ENCODE results near the gene HAGHL.

Gene HAGHL

GRCh38 chr16:720990-721764 lies 5.7 kb upstream of the HAGHL start, which contains the start of gene ANTKMT:
ANTKMT (plus strand) TSS chr16:721146; CDS start chr16:721275, 129 bp downstream.
- DNase-seq (ENCODE audit: low read depth): peak; percentile 54

DNA sequence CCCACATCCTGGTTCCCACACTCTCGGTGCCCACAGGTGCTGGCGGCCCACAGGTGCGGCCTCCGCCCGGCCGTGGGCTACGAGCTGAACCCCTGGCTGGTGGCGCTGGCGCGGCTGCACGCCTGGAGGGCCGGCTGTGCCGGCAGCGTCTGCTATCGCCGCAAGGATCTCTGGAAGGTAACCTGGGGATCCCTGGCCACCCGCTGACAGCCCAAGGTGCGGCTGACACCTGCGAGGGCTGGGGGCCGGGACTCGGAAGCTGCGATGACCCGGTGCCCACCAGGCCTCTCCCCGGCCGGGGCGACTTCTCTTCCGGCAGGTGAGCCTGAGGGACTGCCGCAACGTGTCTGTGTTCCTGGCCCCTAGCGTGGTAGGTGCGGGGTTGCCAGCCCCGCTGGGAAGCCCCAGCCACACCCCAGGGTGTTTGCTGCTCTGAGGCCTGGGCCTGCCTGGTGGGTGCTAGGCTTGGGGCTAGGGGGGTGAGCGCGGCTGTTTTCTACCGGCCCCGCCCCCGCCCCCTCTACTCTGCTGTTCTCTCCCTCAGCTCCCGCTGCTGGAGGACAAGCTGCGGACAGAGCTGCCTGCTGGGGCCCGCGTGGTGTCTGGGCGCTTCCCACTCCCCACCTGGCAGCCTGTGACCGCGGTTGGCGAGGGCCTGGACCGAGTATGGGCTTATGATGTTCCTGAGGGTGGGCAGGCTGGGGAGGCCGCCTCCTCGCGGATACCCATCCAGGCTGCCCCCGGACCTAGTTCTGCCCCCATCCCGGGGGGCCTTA lies 5.0 kb upstream of the HAGHL start:
- DNase-seq (ENCODE audit: low read depth): no peak

DNA sequence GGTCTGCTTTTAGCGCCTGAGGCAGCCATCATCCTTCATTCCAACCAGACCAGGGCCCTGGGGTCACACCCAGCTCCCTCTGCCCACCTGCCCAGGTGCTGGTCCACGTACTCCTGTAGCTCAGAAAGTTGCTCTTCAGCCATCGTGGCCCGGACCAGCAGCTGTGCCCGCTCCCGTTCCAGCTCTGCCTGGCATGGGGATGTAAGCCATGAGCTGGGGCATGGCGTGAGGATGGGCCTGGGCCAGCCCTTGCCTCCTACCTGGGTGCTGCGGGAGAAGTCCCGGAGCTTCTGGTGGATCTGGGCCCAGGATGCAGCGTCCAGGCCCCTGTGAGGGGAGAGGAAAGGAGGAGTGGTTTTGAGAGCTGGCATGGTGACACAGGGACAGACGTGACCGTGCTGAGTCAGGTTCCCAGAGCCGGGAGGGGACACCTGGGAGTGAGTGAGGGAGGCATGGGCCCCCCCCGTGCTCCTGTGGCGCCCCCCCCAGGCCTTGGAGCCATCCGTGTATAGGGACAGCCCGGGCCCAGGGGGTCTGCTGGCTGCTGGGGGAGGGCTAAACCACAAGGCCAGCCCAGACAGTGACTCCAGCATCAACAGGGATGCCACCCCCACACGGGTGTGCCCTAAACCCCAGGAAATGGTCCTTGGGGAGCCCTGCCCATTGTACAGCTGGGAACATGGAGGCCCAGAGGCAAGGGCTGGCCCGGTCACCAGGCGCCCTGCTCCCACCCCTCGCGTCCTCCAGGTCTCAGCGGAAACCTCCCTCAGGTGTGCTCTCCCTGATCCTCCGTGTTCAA lies 3.9 kb upstream of the HAGHL start:
- no peak for DNase-seq (ENCODE audit: low read depth)

- no peak for DNase-seq (ENCODE audit: low read depth)
Measured at GRCh38 chr16:723695-724094, 3.2 kb upstream of the HAGHL start.

DNA sequence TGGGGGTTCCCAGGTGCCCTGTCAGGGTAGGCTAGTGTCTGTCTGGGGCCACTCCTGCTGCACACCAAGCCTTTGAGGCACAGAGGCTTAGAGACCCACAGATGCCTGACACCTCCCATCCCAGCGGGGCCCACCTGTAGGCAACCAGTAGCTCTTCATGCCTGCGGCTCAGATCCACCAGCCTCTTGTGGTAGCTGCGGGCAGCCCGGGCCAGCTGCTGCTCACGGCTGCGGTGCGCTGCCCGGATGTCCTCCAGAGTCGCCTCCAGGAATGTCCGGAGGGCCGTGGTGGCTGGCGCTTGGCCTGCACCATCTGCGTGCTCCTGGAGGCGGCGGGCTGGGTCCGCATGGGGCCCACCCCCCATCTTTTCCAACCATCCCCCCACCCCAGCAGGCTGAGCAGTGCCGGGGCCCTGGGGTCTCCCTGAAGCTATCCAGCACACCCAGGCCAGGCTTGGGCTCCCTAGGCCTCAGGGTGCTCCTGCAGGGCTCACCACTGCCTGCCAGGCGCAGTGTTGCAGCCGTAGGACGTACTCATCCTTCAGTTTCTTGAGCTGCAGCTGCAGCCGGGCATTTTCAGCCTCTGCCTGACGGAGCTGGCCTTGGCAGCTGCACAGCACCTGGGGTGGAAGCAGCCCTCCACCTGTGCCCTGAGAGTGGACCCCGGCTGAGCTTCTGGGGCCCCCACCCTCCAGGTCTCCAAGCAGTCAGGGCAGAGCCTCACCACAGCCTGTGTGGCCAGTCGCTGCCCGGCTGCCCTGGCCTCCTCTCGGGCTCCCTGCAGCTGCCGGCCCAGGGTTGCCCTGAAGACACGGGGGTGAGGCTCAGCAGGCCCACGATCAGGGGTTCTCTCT lies 2.5 kb upstream of the HAGHL start:
- no peak for DNase-seq (ENCODE audit: low read depth)

DNA sequence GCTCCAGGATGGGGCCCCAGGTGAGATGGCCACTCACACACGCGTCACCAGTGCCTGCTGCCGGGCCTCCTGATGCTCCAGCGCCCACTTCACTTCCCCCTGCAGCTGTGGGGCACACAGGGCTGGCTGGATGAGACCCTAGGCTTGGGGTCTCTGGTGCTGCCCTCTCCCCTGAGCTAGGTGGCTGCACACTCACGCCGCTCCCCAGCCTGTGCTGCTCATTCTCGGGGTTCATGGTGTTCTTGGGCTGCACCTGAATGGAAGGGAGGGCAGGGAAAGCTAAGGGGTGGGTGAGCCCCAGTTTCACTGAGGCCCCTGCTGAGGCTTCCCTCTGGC lies 1.9 kb upstream of the HAGHL start:
- DNase-seq (ENCODE audit: low read depth): no peak

DNA sequence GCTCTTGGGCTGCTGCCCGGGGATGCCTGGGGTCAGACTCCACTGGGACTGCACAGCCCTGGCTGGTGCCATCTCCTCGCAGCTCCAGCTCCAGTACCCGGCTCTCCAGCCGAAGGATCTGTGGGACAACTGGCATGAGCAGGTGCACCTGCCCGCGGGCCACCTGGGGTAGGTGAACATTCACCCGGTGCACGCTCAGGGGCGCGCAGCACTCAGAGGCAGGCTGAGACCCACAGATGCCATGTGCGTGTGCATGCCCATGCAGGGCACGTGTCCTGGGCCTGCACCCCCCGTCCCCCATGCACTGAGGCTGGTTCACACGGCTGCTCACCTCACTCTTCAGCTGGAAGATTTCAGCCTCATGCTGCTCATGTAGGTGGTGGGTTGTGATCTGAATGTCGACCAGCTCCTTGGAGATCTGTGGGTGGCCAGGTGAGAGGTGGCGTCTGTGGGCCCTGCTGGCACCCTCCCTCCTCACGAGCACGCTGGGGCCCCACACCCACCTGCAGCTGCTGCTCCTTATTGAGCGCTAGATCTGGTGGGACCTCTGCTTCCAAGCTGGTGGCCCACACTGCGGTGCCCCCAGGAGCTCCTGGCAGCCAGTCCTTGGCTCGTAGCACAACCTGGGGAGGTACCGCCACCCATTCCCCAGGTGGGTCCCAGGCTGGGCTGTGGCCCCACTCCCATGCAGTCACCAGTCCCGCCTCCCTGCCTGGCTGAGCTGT lies 1.3 kb upstream of the HAGHL start:
- DNase-seq (ENCODE audit: low read depth): no peak

DNA sequence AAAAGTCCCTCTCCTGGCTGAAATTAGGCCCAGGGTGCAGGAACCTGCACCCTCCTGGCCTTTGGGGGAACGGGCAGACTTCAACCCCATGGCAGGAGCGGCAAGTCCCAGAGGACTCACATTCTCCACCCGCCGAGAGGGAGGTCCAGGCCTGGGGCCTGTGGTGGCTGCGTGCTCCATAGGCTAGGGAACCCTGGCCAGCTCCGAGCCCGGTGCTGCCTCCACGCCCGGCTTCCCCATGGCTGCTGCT lies 793 bp upstream of the HAGHL start:
- no peak for DNase-seq (ENCODE audit: low read depth)

- DNase-seq (ENCODE audit: low read depth): no peak
Measured at GRCh38 chr16:727291-727977, 528 bp downstream of the HAGHL start.

DNA sequence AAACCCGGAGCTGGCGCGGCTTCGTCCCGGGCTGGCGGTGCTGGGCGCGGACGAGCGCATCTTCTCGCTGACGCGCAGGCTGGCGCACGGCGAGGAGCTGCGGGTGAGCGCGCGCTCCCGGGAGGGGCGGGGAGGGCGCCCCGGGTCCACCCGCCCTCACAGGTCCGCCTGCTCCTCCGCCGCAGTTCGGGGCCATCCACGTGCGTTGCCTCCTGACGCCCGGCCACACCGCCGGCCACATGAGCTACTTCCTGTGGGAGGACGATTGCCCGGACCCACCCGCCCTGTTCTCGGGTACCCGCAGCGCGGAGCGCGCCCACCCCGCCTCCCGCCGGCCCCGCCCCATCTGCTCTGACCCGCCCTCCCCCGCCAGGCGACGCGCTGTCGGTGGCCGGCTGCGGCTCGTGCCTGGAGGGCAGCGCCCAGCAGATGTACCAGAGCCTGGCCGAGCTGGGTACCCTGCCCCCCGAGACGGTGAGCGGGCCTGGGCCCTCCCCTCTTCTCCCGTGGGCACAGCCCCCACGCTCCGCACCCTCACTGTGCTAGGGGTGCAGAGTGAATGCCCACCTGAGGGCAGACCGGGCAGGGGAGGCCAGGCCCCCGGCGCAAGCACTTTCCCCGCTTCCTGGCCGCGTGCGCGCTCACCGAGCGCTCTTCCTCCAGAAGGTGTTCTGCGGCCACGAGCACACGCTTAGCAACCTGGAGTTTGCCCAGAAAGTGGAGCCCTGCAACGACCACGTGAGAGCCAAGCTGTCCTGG lies 1.4 kb downstream of the HAGHL start:
- peak; percentile 48 for DNase-seq (ENCODE audit: low read depth)

DNA sequence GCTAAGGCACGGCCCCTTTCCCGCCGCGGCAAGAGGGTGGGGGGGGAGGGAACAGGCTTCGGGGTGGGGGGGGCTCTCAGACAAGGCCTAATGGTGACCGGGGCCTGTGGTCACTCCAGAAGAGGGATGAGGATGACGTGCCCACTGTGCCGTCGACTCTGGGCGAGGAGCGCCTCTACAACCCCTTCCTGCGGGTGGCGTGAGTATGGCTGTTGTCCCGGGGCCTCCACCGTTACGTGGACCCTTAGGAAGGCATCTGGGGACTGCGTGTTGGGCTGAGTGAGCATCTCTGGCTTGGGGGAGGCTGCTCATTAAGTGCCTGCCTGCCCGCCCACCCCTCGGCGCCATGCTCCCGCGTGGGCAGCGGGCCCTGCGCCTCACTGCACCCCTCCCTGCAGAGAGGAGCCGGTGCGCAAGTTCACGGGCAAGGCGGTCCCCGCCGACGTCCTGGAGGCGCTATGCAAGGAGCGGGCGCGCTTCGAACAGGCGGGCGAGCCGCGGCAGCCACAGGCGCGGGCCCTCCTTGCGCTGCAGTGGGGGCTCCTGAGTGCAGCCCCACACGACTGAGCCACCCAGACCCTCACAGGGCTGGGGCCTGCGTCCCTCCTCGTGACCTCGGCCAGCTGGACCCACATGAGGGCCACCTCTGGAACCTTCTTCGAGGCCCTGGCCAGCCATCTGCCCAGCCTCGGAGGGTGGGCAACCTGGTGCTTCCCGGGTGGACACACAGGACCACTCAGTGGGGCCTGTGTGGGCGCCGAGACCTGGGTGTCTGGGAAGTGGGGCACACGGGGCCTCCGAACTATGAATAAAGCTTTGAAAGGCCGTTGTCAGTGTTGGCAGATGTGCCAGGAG lies 2.2 kb downstream of the HAGHL start:
- no peak for DNase-seq (ENCODE audit: low read depth)

DNA sequence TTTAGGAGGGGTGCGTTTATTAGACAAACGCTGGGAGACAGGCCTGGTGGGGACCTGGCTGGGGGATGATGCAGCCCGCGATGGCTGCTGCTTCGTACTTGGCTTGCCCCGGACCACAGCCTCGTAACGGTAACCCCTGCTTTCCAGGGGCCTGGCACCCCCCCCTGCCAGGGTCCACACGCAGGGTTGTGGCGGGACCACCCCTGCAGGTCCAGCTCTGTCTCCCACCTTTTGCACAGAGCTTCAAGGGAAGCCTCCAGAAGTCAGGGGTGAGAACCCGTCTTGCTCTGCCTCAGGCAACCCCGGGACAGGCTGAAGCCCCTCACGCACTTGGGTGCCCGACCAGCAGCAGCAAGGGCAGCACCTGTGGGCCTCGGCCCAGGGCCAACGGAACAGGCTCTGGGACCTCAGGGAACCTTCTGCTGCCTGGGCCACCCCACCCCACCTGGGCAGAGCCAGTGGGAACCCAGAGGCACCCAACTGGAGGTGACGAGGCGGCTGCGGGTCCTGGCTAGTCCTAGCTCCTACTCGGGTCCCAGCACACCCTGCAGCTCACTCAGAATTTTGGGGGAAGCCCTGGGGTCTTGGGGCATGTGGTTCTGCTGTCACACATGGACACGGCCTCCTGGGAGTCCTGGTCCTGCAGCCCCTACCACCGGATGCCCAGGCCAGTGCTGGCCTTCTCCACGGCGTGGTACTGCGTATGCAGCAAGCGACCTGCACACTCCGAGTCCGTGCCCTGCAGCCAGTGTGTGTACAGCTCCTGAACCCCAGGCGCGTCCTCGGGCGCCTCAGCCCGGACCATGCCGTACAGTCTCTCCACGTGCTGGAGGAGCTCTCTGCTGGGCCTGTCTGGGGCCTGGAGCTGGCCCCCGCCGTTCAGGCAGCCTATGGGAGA lies 3.1 kb downstream of the HAGHL start:
- no peak for DNase-seq (ENCODE audit: low read depth)

- no peak for DNase-seq (ENCODE audit: low read depth)
Measured at GRCh38 chr16:730666-731509, 4.0 kb downstream of the HAGHL start.

DNA sequence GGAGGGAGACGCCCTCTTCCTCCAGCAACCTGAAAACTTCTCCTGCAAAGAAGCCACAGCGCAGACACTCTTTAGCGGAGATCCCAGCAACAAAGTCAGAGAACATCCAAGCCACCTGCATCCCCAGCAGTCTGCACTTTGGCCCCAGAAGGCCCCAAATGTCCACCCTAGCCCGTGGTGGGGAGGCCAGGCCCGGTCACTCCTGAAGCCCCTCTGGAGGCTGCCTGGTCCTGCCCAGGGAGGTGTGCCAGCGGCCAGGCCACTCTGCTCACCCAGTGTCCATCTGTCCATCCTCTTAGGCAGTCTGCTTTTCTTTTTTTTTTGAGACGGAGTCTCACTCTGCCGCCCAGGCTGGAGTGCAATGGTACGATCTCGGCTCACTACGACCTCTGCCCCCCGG lies 5.4 kb downstream of the HAGHL start:
- no peak for DNase-seq (ENCODE audit: low read depth)

- DNase-seq (ENCODE audit: low read depth): no peak
Measured at GRCh38 chr16:732936-733335, 6.0 kb downstream of the HAGHL start.

DNA sequence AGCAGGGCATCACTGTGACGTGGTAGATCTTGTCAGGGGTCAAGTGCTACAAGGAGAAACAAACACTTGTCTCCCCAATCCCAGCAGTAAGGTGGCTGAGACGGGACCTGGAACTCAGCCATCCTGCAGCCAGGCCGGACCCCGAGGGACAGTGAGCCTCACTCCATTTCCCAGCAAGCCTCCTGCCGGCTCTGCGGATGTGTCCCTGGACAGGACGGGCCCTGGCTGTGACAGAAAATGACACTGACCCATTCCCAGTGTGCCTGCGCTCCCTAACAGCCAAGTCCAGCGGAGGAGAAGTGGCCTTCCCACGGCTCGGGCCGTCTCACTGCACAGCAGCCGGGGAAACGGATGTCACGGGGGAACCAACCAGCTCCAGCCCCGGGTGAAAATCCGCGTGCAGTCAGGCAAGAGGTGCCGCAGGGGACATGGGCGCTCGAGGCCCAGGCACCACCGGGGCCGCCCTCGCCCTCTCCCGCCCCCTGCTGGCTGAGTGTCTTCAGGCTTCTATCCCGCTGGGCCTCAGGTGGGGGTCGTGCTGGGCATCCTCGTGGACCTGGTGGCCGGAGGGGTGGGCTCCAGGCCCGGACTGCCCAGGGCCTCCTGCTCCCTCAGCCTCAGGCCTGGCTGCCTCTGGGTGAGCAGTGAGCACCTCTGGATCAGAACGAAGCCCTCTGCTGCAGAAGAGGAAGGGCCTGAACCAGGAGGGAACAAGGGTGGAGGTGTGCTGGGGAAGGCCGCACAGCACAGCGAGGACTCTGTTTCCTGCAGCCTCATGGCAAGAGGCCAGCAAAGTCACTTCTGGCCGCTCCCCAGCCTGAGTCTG lies 6.7 kb downstream of the HAGHL start:
- DNase-seq (ENCODE audit: low read depth): no peak
